ENCODE results near the gene EHMT2.

GRCh38 chr6:31920811-31921210, 23.3 kb upstream of the EHMT2 start:
- TF ChIP-seq POLR2A (IDR thresholded peaks at IDR 0.05; ENCODE audit: low read depth, low read length) = no peak
- no peak for TF ChIP-seq POLR2AphosphoS5 (IDR thresholded peaks at IDR 0.05; ENCODE audit: low read depth, low read length)
- TF ChIP-seq TAF1 (IDR thresholded peaks at IDR 0.05; ENCODE audit: borderline replicate concordance, low read depth, low read length) = no peak

All from GM12892 (cell line).